ENCODE measurements around the gene FAM3A.

FAM3A gene

DNA sequence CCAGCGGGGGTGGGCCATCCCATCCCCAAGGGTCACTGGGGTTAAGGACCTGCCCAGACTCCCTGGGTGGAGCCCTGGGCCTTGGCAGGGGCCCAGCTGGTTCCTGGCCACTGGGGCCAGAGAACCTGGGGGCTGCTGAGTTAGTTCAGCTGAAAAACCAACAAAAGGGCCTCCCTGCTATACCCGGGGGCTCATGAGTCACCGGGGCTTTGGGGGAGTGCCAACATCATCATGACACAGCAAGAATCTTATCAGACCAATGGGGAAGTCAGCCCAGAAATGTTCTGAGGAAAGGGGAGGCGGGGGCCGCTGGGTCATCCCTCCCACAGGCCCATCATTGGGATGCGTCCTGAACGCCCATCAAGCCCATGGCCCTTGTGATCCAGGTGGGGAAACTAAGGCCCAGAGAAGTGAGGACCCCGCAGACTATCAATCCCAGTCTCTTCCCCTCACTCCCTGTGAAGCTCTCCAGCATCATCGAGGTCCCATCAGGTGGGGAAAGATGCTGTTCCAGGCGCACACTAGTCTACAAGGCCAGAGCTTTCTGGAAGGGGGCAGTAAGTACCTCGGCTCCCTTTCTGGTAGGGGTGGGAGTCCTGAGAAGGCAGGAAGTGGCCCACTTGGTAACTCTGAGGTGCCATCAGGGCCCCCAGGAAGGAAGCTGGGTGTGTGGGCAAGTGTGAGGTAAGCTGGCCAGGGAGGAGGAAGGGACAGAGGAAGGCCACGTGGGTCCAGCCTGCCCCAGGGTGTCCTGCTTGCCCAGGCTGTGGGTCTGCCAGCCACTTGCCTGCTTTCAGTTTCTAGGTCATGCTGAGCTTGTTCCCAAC is 26.1 kb upstream of the FAM3A start (continued):
- TF ChIP-seq ZFP69B (tag by site-specific recombination; IDR thresholded peaks at IDR 0.05) (peak; percentile 35; the same call in 1 of the 2 replicates), ZNF335 (tag by site-specific recombination; conservative IDR thresholded peaks at IDR 0.05) (peak; percentile 27; the same call in 1 of the 2 replicates), ZNF629 (tag by site-specific recombination; IDR thresholded peaks at IDR 0.05) (peak; percentile 67; the same call in 1 of the 2 replicates), ZNF404 (tag by site-specific recombination; IDR thresholded peaks at IDR 0.05) (no peak), ZNF660 (tag by site-specific recombination; IDR thresholded peaks at IDR 0.05) (peak; percentile 83), KLF9 (tag by site-specific recombination; IDR thresholded peaks at IDR 0.05; ENCODE audit: low read depth) (no peak)
- TF ChIP-seq, protein P1, sequence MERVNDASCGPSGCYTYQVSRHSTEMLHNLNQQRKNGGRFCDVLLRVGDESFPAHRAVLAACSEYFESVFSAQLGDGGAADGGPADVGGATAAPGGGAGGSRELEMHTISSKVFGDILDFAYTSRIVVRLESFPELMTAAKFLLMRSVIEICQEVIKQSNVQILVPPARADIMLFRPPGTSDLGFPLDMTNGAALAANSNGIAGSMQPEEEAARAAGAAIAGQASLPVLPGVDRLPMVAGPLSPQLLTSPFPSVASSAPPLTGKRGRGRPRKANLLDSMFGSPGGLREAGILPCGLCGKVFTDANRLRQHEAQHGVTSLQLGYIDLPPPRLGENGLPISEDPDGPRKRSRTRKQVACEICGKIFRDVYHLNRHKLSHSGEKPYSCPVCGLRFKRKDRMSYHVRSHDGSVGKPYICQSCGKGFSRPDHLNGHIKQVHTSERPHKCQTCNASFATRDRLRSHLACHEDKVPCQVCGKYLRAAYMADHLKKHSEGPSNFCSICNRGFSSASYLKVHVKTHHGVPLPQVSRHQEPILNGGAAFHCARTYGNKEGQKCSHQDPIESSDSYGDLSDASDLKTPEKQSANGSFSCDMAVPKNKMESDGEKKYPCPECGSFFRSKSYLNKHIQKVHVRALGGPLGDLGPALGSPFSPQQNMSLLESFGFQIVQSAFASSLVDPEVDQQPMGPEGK (tag by site-specific recombination; IDR thresholded peaks at IDR 0.05): peak; percentile 53

DNA sequence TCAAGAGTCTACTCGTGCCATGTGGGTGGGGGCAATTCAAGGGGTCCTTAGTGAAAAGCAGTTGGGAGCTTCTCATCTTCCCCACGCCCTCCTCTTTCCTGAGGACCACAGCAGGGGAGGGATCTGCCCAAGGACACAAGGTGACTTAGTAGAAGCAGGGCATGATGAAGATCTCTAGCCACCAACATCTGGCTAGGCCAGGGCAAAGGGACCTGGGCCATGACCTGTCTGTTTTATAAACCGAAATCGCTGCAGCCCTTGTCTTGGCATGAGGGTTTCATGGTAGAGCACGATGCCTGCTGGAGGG is 25.5 kb upstream of the FAM3A start:
- Histone ChIP-seq H3K9me3 (ENCODE audit: control insufficient read depth, insufficient read depth, low read depth, low read length) (no peaks in the 10 kb centered on the region), H3K4me1 (ENCODE audit: control insufficient read depth, insufficient read depth, low read length) (peaks cover 3% of the 10 kb centered on the region), H3K4me3 (ENCODE audit: low read depth, low read length) (no peak overlapping the region), H3K36me3 (ENCODE audit: control insufficient read depth in 2 of 2, insufficient read depth in 1 of 2, low read length in 2 of 2) (peaks cover 5 to 33% of the 10 kb centered on the region in 2 experiments; a peak in 2 of 3 replicates), H3K27ac (ENCODE audit: extremely low read depth, low read depth, low read length) (no peak overlapping the region; the same call in 1 of the 2 replicates)
- POLR2A ChIA-PET: interaction anchor here (0.6 to 1.6 kb wide), 2 partner anchors 10 to 172 kb away, joined by 3 to 5 read pairs; no protein-coding TSS in a partner anchor
- CTCF ChIA-PET: interaction anchor here (1.0 to 2.1 kb wide), 2 partner anchors 14 to 531 kb away, joined by 4 to 9 read pairs; no protein-coding TSS in a partner anchor
- TF ChIP-seq MEIS1 (CRISPR knock-in tag; IDR thresholded peaks at IDR 0.05; ENCODE audit: borderline replicate concordance) (no peak), ZBTB17 (tag by site-specific recombination; IDR thresholded peaks at IDR 0.05) (no peak), ZNF146 (tag by site-specific recombination; IDR thresholded peaks at IDR 0.05) (no peak), ZNF514 (tag by site-specific recombination; IDR thresholded peaks at IDR 0.05) (no peak), ZNF776 (tag by site-specific recombination; IDR thresholded peaks at IDR 0.05; ENCODE audit: borderline replicate concordance) (no peak), ZNF221 (tag by site-specific recombination; IDR thresholded peaks at IDR 0.05; ENCODE audit: borderline replicate concordance) (no peak), BCL11A (tag by site-specific recombination; IDR thresholded peaks at IDR 0.05; ENCODE audit: low read depth) (no peak), ZNF24 (tag by site-specific recombination; IDR thresholded peaks at IDR 0.05) (no peak), ZEB2 (tag by site-specific recombination; IDR thresholded peaks at IDR 0.05) (no peak), ZBTB7A (tag by site-specific recombination; IDR thresholded peaks at IDR 0.05; ENCODE audit: low read depth) (no peak), ZFP69B (tag by site-specific recombination; IDR thresholded peaks at IDR 0.05) (no peak)
- TF ChIP-seq, protein P2, sequence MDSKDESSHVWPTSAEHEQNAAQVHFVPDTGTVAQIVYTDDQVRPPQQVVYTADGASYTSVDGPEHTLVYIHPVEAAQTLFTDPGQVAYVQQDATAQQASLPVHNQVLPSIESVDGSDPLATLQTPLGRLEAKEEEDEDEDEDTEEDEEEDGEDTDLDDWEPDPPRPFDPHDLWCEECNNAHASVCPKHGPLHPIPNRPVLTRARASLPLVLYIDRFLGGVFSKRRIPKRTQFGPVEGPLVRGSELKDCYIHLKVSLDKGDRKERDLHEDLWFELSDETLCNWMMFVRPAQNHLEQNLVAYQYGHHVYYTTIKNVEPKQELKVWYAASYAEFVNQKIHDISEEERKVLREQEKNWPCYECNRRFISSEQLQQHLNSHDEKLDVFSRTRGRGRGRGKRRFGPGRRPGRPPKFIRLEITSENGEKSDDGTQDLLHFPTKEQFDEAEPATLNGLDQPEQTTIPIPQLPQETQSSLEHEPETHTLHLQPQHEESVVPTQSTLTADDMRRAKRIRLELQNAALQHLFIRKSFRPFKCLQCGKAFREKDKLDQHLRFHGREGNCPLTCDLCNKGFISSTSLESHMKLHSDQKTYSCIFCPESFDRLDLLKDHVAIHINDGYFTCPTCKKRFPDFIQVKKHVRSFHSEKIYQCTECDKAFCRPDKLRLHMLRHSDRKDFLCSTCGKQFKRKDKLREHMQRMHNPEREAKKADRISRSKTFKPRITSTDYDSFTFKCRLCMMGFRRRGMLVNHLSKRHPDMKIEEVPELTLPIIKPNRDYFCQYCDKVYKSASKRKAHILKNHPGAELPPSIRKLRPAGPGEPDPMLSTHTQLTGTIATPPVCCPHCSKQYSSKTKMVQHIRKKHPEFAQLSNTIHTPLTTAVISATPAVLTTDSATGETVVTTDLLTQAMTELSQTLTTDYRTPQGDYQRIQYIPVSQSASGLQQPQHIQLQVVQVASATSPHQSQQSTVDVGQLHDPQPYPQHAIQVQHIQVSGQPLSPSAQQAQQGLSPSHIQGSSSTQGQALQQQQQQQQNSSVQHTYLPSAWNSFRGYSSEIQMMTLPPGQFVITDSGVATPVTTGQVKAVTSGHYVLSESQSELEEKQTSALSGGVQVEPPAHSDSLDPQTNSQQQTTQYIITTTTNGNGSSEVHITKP (tag by site-specific recombination; IDR thresholded peaks at IDR 0.05): no peak
- TF ChIP-seq, protein P3, sequence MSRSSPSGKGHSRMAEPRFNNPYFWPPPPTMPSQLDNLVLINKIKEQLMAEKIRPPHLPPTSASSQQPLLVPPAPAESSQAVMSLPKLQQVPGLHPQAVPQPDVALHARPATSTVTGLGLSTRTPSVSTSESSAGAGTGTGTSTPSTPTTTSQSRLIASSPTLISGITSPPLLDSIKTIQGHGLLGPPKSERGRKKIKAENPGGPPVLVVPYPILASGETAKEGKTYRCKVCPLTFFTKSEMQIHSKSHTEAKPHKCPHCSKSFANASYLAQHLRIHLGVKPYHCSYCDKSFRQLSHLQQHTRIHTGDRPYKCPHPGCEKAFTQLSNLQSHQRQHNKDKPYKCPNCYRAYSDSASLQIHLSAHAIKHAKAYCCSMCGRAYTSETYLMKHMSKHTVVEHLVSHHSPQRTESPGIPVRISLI (tag by site-specific recombination; IDR thresholded peaks at IDR 0.05): no peak
- TF ChIP-seq, protein P4, sequence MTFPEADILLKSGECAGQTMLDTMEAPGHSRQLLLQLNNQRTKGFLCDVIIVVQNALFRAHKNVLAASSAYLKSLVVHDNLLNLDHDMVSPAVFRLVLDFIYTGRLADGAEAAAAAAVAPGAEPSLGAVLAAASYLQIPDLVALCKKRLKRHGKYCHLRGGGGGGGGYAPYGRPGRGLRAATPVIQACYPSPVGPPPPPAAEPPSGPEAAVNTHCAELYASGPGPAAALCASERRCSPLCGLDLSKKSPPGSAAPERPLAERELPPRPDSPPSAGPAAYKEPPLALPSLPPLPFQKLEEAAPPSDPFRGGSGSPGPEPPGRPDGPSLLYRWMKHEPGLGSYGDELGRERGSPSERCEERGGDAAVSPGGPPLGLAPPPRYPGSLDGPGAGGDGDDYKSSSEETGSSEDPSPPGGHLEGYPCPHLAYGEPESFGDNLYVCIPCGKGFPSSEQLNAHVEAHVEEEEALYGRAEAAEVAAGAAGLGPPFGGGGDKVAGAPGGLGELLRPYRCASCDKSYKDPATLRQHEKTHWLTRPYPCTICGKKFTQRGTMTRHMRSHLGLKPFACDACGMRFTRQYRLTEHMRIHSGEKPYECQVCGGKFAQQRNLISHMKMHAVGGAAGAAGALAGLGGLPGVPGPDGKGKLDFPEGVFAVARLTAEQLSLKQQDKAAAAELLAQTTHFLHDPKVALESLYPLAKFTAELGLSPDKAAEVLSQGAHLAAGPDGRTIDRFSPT (tag by site-specific recombination; IDR thresholded peaks at IDR 0.05): no peak

Measured in HEK293 (cell line).